Fibroblast of skin of right quadriceps (primary cell): ENCODE results near the gene EFNA1.
A peak's percentile ranks its signal among the peaks of the same experiment; 100 is the strongest.

ENCODE experiments used
- DNase-seq: peaks from one replicate; pipeline ENCODE4 v3.0.0-alpha.2; 2013

EFNA1 gene

DNA sequence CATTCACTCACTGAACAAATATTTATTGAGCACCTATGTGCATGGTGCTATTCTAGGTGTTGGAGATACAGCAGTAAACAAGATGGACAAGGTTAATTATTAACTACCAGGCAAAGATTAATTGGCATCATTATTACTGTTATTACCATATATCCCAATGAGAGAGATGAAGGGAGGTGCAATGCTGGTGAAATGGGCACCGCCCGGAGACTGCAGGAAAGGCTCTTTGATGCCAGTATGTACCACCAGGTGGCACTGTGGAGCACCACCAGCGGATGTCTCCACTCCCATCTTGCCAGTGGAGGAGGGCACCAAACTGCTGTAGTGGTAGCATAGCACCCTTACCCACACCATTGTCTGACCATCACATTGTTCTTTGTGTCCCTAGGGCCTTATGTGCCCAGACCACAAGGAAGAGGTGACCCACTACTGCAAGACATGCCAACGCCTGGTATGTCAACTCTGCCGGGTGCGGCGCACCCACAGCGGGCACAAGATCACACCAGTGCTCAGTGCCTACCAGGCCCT lies 48.9 kb downstream of the EFNA1 start:
- peak; percentile 62 for DNase-seq

DNA sequence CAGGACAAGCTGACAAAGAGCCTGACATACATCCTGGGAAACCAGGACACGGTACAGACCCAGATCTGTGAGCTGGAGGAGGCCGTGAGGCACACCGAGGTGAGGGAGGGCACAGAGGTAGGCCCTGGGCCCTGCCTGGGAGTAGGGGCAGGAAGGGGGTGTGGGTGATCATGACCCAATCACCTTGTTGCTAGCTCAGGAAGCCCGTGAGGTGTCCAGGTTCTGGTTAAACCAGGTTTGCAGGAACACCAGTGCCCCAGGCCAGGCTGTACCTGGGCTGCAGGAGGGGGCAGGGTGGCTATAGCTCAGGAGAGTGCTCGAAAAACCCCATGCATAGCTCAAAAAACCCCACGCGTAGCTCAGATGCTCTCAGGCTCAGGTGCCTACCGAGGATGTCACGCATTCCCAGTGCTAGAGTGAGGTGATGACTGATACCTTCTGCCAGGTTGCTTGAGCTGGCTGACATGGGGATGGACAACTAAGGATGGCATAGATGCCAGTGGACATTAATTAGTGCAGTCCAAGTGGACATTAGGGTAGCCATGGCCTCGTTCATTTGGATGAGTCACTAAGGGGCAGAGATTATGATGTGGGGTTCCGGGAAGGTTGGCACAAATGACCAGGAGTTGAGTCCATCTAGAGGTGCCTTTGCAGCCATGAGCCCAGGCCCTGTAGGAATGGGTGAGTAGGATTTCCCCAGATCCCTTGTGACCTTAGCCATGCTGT lies 49.7 kb downstream of the EFNA1 start:
- DNase-seq = no peak

GRCh38 chr1:155177918-155178281 lies 50.2 kb downstream of the EFNA1 start:
- no peak for DNase-seq

DNA sequence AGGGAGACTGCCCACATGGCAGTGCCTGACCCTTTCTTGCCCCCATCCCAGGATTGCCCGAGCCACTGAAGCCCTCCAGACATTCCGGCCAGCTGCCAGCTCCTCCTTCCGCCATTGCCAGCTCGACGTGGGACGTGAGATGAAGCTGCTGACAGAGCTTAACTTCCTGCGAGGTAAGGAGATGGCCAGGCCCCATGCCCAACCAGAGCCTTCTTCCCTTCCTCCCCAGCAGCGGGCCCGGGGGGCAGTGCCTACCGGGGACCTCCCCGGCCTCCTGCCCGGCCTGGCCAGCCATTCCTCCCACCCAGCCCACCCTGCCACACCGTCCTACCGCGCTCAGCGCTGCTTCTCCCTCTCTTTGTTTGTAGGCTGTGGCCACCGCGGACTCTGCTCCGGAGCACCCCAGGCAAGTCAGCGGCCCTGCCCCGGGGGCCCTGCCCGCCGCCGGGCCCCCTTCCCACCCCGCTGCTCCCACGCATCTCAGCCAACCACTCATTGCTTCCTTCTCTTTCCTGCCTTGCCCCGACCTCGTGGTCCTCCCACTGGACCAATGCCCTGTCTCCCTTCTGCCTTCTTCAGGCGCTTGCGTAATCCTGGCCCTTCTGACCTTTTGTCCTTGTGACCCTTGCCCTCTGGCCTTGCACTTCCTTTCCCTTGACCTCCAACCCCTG lies 50.9 kb downstream of the EFNA1 start:
- DNase-seq = no peak

DNA sequence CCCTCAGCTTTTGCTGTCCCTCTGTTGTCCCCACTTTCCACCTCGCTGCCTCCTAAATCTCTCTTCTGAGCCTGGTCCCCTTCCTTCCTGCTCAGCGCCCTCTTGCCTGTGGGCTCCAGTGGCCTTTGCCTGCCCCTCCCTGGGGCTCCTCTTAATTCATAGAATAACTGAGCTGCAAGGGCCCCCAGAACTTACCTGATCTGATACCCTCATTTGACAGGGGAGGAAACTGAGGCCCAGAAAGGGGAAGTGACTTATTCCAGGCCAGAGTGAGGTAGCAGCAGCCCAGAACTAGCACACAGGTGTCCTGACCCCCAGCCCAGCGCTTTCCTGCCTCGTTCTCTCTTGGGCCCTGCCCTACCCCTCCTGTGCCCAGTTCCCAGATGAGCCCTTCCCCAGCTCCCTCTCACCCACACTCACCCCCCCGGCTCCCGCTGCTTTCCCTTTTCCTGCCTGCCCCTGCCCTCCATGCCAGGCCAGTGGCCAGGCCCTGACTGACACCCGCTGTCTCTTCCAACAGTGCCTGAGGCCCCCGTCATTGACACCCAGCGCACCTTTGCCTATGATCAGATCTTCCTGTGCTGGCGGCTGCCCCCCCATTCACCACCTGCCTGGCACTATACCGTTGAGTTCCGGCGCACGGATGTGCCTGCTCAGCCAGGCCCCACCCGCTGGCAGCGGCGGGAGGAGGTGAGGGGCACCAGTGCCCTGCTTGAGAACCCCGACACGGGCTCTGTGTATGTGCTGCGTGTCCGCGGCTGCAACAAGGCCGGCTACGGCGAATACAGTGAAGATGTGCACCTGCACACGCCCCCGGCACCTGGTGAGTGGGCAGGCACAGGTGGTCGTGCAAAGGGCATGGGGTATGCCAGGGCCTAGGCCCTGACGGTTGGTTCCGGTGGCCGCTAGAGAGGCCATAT lies 51.7 kb downstream of the EFNA1 start:
- DNase-seq = no peak

GRCh38 chr1:155181371-155182051 lies 53.8 kb downstream of the EFNA1 start:
- DNase-seq = no peak

DNA sequence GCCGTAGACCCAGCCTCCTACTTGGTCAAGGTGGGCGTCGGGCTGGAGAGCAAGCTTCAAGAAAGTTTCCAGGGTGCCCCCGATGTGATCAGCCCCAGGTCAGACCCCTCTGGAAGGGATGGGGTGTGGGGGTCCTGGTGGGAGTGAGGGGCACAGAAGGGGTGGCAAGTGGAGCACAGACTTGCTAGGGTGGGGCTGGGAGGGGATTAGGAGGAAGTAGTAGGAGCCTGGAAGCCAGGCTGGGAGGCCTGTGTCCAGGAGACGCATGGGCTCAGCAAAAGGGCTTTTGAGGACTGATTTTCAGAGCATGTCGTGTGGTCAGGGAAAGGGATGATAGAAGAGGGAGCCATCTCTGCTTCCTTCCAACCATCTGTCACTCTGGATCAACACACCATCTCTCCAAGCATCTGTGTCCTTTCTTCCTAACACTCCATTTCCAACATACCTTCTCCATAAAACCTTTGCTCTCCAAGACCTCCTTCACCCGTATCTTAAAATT lies 54.4 kb downstream of the EFNA1 start:
- DNase-seq = no peak

GRCh38 chr1:155183775-155184221 lies 56.1 kb downstream of the EFNA1 start:
- no peak for DNase-seq

DNA sequence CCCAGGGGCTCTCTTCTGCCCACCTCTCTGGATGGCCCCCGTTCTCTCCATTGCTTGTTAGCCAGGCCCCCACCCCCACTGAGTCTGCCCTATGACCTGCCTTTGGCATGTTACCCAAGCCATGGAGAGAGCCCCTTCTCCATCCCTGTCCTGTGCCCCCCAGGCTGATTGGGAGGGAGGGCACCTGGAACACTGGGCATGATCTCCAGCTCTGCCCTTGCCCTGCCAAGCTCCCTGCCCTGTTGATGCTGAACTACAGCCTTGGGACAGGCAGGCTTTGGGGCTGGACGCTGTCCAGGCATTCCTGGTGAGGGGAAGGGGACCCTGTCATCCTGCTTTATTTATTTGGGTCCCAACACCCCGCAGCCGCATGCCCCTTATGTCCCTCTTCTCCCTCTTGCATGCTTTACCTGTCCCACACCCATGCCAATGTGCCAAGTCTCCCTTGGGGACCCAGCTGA lies 56.7 kb downstream of the EFNA1 start:
- no peak for DNase-seq
